ENCODE measurements around the gene SLC47A2. TPM values are rescaled to one million over a fixed set of nuclear protein-coding genes. Genes with fewer than 3 reads are reported as not detected.

Gene SLC47A2
- total and polyA plus RNA-seq, 2 of the 13 experiments (the other 11 are each of a cell fraction or from before 2014, with no cell fraction given) = 0.04 TPM; not detected in 1

DNA sequence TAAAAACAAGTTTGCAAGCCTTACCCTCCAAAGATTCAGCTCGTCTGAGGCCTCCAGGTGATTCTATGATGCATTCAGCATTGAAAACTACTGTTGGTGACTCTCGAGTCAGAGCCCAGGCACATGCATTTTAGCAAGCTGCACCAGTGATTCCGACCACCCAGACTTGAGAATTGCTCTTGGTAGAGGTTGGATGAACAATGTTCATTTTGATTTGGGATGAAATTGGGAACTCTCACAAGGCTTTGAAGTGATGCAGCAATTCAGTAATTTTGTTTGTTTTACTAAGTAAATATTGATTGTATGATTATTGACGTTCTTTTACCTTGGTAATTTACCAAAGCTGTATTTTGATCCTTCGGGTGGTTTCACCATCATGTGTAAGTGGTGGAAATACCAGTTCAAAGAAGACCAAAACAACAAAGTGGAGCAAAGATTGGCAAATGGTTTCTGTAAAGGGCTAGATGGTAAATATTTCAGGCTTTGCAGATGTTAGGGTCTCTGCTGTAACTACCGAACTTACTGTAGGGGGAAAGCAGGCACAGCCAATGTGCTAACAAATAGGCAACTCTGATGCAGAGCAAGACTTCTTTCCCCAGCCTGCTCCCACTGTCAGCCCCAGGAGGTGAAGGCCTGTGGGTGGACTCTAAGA lies 56.0 kb downstream of the SLC47A2 start (continued):
- TF ChIP-seq AKNA (CRISPR knock-in tag; IDR thresholded peaks at IDR 0.05; ENCODE audit: borderline replicate concordance) (no peak), AGO1 (IDR thresholded peaks at IDR 0.05; ENCODE audit: low read depth, low read length, poor library complexity, severe bottlenecking) (no peak), KDM3A (CRISPR knock-in tag; IDR thresholded peaks at IDR 0.05; ENCODE audit: low read depth) (no peak), FLYWCH1 (CRISPR knock-in tag; IDR thresholded peaks at IDR 0.05) (no peak), FOXA1 (IDR thresholded peaks at IDR 0.05) (peak; percentile 98), FOXA1 (CRISPR knock-in tag; IDR thresholded peaks at IDR 0.05) (peak; percentile 93), ZSCAN21 (CRISPR knock-in tag; IDR thresholded peaks at IDR 0.05; ENCODE audit: borderline replicate concordance) (no peak), FOSL1 (CRISPR knock-in tag; IDR thresholded peaks at IDR 0.05; ENCODE audit: borderline replicate concordance) (no peak), CTCF (CRISPR knock-in tag; IDR thresholded peaks at IDR 0.05) (no peak), WIZ (CRISPR knock-in tag; IDR thresholded peaks at IDR 0.05) (no peak), MAX (IDR thresholded peaks at IDR 0.05) (no peak; the same call in 1 of the 2 replicates)
- TF ChIP-seq, protein P1, sequence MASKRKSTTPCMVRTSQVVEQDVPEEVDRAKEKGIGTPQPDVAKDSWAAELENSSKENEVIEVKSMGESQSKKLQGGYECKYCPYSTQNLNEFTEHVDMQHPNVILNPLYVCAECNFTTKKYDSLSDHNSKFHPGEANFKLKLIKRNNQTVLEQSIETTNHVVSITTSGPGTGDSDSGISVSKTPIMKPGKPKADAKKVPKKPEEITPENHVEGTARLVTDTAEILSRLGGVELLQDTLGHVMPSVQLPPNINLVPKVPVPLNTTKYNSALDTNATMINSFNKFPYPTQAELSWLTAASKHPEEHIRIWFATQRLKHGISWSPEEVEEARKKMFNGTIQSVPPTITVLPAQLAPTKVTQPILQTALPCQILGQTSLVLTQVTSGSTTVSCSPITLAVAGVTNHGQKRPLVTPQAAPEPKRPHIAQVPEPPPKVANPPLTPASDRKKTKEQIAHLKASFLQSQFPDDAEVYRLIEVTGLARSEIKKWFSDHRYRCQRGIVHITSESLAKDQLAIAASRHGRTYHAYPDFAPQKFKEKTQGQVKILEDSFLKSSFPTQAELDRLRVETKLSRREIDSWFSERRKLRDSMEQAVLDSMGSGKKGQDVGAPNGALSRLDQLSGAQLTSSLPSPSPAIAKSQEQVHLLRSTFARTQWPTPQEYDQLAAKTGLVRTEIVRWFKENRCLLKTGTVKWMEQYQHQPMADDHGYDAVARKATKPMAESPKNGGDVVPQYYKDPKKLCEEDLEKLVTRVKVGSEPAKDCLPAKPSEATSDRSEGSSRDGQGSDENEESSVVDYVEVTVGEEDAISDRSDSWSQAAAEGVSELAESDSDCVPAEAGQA (IDR thresholded peaks at IDR 0.05; ENCODE audit: low read depth) = no peak
- TF ChIP-seq, protein P1 (CRISPR knock-in tag; IDR thresholded peaks at IDR 0.05; ENCODE audit: borderline replicate concordance) = no peak
- TF ChIP-seq, protein P2, sequence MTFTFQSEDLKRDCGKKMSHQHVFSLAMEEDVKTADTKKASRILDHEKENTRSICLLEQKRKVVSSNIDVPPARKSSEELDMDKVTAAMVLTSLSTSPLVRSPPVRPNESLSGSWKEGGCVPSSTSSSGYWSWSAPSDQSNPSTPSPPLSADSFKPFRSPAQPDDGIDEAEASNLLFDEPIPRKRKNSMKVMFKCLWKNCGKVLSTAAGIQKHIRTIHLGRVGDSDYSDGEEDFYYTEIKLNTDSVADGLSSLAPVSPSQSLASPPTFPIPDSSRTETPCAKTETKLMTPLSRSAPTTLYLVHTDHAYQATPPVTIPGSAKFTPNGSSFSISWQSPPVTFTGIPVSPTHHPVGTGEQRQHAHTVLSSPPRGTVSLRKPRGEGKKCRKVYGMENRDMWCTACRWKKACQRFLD (CRISPR knock-in tag; IDR thresholded peaks at IDR 0.05; ENCODE audit: borderline replicate concordance) = no peak
